GM18505 (cell line): ENCODE data around the gene HARS1.
"Not testable (repeated sequence)": the region's sequence is repeated elsewhere in the genome, so short reads cannot be mapped to it uniquely, and the experiment has no call there.

ENCODE experiments used
- ATAC-seq: cut with Tn5 transposase; IDR thresholded peaks from one replicate; pipeline ENCODE4 v1.9.1; 2021; ENCODE audit not compliant: unreplicated experiment
- POLR2A ChIP-seq: IDR thresholded peaks from 4 replicates; pipeline ENCODE4 v1.6.1; 2011; ENCODE audit warnings: borderline replicate concordance; ENCODE audit not compliant: insufficient read depth, insufficient read length; ENCODE audit errors: extremely low read depth

HARS1 gene

DNA sequence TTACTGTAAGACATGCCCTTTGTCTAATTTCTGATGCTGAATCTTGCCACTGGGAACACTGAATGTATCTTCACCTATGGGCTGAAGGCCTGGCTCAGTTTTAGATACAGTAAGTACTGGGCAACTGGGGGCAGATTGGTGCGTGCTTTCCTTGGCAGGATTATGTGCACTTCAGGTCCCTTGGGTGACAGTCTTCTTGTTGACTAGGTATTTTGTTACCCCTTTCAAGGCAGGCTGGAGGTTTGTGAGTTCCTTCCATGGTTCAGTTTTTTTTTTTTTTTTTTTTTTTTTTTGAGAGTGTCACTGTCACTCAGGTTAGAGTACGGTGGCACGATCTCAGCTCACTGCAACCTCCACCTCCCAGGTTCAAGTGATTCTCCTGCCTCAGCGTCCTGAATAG, 16.6 kb upstream of the HARS1 start:
- no peak for TF ChIP-seq POLR2A
- no peak for ATAC-seq

DNA sequence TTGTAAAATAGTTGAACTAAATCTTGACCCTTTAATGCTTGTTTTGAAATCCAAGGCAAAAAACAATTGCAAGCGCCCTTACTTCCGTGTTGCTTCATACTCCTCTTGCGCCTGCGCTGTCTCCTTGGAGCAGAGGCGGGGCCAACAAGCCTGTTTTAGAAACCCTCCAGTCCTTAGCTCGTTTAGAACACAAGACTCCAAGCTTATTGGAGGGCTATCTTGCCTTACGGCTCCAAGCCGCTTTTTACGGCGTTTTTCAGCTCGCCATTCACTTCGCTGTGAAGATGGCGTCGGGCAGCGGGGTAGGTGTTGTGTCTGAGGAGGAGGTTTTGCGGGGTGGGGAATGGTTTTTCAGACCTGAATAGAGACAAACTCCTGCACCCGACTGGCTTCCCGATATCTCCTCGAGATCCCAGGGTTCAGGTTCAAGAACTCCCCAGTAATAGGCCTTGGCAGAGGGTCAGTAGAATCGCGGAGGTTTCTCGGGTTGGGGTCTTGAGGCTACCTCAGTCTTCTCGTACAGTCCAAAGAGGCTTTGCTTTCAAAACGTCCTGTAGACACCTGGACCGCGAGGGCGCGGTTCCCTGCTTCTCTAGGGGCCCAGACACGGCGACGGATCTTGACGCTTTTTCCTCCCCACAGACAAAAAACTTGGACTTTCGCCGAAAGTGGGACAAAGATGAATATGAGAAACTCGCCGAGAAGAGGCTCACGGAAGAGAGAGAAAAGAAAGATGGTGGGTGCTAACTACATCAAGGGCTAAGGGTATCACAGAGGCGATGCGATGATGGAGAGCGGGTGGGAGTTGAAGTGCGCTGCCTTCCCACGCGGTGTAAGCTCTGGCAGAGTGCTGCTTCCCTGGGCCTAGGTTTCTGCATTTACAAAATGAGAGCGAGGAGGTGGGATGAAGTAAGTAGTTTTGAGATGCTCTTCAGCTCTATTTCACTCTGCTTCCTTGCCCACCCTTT, 9.3 kb upstream of the HARS1 start, which contains the start of gene ZMAT2:
TSS of gene ZMAT2 (plus strand) at position 271 of the 968 bp plus-strand sequence. CDS start at position 285, 14 bp downstream.
- peak; percentile 87 for ATAC-seq
- peak; percentile 86 for TF ChIP-seq POLR2A

DNA sequence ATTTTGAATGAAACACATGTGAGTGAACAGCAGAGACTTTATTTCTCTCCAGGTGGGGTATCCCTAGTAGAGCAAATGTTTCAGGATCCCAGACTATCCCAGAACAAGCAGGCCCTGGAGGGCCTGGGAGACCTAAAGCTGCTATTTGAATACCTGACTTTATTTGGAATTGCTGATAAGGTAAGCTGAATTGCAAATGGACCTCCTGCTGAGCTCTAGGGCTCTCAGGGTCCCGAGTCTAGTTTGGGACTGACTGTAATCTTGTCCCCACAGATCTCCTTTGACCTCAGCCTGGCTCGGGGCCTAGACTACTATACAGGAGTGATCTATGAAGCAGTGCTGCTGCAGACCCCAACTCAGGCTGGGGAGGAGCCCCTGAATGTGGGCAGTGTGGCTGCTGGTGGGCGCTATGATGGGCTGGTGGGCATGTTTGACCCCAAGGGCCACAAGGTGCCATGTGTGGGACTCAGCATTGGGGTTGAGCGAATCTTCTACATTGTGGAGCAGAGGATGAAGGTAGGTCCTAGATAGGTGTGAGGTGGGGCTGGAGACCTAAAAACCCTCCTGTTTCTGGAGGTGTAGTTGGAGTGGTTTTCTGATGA, 5.8 kb upstream of the HARS1 start:
- TF ChIP-seq POLR2A: no peak
- no peak for ATAC-seq

DNA sequence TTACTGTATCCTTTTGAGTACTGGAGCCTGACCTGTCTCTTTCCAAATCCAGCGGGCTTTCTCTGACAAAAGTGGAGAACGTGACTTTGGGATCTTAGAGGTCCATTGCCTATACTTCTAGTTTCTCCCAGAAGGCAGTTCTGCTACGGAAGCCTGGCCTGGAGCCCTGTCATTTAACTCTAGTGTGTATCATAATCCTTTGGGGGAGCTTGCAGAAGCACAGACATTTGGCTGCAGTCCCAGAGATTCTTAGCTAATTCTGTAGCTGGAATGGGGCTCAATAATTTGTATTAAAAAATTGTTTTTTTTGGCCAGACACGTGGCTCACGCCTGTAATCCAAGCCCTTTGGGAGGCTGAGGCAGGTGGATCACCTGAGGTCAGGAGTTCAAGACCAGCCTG, 3.1 kb upstream of the HARS1 start:
- ATAC-seq: no peak
- no peak for TF ChIP-seq POLR2A

DNA sequence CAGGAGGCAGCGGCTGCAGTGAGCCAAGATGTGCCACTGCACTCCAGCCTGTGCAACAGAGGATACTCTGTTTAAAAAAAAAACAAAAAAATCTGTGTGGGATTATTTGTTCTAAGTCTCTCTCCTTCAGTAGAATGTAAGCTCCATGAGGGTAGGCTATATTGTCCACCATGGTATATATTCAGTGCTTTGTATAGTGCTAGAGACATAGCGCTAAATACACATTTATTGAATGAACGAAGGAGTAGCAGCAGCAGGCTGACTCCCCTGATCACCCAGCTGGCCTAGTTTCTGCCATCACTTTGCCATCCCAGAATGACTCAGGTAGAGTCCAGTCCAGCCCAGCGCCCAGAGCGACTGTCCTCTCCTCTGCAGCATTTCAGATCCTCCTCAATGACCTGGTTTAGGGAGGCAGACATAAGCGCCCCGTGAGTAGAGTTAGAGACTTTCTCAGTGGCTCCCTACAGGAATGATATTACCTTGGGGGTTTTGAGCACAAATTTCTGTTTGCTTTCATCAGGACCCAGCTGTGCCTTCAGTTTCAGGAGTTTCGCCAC, 716 bp downstream of the HARS1 start:
- no peak for TF ChIP-seq POLR2A
- no peak for ATAC-seq

DNA sequence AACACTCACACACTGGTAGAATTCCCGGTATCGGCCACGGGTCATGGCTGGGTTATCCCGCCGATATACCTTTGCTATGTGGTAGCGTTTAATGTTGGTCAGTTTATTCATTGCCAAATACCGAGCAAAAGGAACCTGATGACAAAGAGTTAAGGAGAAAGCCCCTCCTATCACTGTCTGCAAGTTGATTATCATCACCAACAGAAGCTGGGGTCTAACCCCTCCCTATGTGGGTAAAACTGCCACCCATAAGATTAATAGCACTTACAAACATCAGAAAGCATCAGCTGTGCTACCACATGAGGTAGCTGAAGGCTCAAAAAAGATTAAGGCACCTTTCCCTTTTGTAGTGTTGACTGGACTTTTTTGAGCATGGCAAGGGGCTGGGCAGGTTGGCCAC, 12.2 kb downstream of the HARS1 start:
- ATAC-seq: no peak
- TF ChIP-seq POLR2A: no peak

DNA sequence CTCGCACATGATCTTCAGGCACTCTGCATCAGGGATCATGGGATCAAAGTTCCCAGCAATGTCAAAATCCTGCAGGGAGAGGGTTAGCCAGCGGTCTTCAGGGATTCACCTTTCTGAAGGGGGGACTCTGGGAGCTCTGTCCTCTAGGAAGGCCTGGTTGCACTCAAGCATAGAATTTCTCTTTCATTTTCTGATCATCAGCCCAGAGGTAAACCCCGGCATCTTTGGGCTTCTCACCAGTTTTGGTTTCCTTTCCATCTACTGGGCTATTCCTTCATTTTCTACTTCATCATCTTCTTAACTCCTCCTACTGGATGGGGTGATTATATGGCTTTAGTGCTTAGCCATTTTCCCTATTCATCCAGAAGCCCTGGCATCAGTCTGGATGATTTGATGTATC, 13.2 kb downstream of the HARS1 start:
- TF ChIP-seq POLR2A: no peak
- no peak for ATAC-seq

DNA sequence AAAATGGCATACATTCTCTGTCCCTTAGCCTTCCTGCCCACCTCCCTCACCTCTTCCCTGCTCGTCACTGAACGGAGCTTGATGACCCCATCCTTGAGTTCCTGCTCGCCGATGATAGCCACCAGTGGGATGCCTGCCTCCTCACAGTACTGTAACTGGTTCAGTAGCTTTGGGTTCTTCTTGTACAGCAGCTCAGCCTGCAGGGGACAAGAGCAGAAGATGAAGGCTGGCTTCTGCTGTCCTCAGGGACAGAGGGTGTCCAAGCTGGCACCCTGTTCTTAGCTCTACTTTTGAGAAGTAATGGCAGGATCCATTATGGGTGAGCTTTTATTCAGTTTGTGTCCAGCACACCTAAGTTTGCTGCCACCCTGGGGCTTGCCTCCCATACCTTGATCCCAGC, 16.5 kb downstream of the HARS1 start:
- TF ChIP-seq POLR2A: no peak
- ATAC-seq: no peak

DNA sequence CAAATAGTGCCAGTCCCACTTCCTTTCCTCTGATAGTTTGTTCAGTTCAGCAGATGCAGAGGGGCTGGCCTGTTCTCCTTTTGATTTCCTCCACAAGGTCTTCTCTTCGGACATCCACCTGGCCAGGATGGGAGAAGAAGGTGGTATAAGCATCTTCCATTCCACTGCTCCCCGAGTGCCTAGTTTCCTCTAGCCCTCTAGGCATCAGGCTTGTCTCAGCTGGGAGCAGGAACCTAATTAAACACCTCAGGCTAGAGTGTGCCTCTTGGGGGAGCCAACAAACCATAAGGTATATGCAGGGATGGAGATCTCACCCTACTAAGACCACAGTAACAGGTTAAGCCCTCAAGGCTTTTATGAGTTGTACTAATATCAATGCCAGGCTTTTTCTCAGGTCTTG, 17.0 kb downstream of the HARS1 start:
- no peak for ATAC-seq
- TF ChIP-seq POLR2A: no peak

DNA sequence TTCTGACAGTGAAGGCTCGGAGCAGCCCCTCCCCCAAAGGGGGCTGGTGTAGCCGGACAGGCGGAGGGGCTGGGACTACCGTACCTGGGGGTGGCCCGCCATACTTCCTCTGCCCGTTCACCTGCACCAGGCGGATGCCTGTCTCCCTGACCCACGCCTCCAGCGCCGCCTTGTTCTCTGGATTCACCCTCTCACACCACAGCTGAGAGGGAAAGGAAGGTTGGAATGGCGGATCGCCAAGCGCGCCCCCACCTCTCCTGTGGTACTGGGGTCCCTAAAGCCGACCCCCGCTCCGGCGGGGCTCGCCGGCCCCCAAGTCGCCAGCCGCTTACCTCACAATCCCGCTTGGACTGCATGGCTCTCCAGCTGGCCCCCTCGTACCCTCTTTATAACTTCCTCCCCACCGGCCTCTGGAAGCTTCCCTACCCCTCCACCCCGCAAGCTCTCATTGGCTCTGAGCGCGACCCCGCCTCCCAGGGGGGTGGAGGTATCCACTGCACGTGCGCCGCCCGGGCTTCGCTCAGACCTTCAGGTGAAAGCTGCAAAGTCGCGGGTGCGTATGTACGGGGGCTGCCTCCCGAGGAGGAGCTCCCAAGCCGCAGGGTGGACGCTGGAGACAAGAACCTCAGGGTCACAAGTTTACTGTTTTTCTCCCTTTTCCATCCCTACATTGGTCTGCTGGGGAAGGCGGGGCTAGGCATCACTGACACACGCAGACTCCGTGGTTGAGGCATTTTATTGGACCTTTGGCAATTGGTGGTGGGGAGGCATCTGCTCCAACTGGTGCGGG, 17.8 kb downstream of the HARS1 start, which contains the start of gene DND1:
TSS of gene DND1 (minus strand) at position 390 of the 790 bp plus-strand sequence. CDS start at position 356, 34 bp downstream.
- no peak for TF ChIP-seq POLR2A
- ATAC-seq: no peak

DNA sequence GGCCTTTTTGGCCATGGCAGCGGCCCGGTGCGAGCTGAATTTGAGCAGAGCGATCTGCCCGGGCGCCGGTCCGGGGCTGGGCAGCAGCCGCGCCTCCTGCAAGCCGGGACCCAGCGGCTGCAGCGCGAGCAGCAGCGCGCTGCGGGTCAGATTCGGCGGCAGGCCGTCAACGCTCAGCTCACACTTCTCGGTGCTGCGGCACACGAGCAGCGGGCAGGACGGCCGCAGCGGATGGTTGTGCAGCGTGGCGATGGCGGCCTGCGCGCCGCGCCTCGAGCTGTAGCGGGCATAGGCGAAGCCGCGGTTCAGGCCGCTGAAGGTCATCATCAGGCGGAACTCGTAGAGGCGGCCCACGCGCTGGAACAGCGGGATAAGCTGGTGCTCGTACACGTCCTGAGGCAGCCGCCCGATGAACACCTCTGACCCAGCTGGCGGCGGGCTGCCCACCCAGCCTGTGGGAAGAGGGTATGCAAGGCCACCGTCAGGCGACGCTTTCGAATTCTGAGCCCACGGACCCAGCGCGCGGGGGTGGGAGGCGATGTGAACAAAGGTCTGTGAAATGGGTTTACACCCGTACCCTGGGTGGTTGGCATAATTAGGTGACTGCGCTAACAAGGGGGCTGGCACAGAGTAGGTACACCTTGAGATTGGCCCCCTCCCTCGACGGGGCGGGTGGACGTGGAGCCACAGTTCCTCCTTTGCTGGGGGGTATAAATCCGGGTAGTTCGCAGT, 18.5 kb downstream of the HARS1 start:
- no peak for TF ChIP-seq POLR2A
- ATAC-seq: no peak

DNA sequence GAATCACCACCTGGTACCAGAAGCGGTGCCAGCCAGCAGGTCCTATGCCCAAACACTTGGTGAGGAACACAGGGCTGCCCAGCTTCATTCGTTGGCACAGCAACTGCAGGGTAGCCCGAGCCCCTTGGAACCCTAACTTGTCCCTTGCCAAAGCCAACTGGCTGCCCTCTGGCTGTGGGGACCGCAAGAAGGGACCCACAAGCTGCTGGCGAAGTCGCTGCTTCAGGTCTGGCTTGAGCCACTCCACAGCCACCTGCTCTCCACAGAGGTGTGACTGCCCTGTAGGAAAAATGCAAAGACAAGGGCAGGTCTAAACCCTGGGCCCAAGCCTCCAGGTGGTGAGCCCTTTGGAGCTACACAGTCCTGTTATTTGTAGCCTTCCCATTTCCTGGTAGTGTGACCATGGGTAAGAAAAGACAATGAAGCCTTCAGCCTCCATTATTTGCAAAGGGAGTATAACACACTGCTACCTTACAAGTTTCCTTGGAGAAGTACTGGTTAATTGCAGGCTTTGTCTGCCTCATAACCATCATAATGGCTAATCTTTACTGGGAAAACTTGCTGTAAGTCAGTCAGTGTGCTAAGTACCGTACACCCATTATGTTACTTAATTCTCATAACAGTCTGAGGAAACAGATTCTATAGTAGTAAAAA, 19.6 kb downstream of the HARS1 start:
- ATAC-seq: no peak
- TF ChIP-seq POLR2A: no peak

DNA sequence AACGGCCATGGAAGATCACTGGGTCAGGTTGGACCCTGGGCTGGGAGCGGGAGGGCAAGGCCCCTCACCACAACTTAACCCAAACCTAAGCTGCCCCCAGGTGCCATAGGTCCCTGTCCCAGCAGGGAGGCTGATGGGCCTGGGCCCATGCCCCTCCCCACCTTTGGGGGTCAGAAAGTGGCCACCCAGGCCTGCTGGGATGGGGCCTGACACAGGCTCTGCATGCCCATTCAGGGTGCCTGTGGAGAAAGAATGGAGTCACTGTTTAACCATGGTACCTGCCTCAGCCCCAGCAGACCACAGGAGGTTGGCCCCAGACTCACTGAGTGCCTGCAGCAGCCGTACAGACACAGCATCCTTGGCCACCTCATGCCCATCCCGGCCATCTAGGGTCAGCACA, 20.1 kb downstream of the HARS1 start:
- ATAC-seq: not testable (repeated sequence)
